NCI-H146 treated with DMSO at 0.1 percent for 48 hours (cell line): ENCODE data around the gene SCUBE2.

Experiments used
- DNase-seq: peaks from one replicate; lab custom pipeline; 2025; ENCODE audit not compliant: unreplicated experiment; lab: John Stamatoyannopoulos, UW

Gene SCUBE2

DNA sequence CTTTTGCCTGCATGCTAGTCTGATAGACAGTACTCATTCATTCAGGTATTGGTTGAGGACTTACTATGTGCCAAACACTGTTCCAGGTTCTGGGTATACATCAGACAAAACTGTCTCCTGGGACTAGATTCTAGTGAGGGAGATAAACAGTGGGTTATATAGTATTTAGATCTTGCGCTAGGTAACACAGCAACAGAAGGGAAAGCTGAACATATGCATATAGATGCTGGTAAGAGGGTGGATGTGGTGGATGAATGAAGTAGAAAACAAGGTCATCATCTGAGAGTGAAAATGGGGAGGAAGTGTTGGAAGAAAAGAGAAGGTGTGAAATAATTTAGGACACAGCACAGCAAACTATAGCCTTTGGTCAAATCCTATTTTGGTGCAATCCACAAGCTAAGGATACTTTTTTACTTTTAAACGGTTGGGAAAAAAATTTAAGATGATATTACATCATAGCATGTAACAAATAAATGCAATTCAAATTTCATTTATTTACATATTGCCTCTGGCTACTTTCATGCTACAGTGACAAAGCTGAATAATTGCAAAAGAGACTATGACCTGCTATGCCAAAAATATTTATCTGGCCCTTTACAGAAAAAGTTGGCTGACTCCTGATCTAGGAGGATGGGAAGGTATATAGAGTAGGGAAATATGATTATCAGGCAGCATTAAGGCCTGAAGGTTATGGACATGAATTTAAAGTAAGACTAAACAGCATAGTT, 120.0 kb downstream of the SCUBE2 start:
- no peak for DNase-seq
